ENCODE data around the gene WDR91.
"Not testable (repeated sequence)": the region's sequence is repeated elsewhere in the genome, so short reads cannot be mapped to it uniquely, and the experiment has no call there.

DNA sequence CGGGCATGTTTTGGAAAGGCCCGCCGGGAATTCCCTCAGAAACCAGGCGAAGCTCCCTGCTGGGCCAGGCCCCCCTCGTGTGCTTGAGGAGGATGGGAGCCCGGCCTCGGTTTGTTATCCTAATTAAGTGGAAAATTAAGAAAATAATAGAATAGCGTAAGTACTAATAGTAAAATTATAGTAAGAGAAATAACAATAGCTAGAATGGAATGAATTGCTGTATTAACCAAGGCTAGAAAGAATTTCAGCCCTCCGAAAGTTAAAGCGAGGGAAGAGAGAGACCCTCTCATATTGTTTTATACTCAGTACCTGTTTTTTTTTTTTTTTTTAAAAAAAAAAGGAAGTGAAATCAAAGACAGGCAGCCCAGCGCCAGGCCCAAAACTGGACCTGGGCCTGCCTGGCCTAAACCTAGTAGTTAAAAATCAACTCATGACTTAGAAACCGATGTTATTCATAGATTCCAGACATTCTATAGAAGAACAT, 40.3 kb downstream of the WDR91 start:
- not testable (repeated sequence) for TF ChIP-seq EZH2phosphoT487 (IDR thresholded peaks at IDR 0.05; ENCODE audit: borderline replicate concordance)
- TF ChIP-seq, protein P1, sequence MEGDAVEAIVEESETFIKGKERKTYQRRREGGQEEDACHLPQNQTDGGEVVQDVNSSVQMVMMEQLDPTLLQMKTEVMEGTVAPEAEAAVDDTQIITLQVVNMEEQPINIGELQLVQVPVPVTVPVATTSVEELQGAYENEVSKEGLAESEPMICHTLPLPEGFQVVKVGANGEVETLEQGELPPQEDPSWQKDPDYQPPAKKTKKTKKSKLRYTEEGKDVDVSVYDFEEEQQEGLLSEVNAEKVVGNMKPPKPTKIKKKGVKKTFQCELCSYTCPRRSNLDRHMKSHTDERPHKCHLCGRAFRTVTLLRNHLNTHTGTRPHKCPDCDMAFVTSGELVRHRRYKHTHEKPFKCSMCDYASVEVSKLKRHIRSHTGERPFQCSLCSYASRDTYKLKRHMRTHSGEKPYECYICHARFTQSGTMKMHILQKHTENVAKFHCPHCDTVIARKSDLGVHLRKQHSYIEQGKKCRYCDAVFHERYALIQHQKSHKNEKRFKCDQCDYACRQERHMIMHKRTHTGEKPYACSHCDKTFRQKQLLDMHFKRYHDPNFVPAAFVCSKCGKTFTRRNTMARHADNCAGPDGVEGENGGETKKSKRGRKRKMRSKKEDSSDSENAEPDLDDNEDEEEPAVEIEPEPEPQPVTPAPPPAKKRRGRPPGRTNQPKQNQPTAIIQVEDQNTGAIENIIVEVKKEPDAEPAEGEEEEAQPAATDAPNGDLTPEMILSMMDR (conservative IDR thresholded peaks at IDR 0.05; ENCODE audit: low read length) = not testable (repeated sequence)
